ENCODE measurements around the gene NCBP3.

NCBP3 gene

GRCh38 chr17:3867106-3867505, 21.1 kb upstream of the NCBP3 start:
- Histone ChIP-seq H2BK12ac (ENCODE audit: low read length in 2 of 2) (no peak overlapping the region), H3K9me3 (ENCODE audit: control insufficient read depth, low read length) (no peaks in the 10 kb centered on the region), H3K27me3 (ENCODE audit: control insufficient read depth in 1 of 2, insufficient read depth in 1 of 2, low read length in 2 of 2) (no peaks in the 10 kb centered on the region), H4K91ac (ENCODE audit: low read length) (no peak overlapping the region), H3K4me3 (ENCODE audit: insufficient read depth in 1 of 2, low read depth in 1 of 2, low read length in 2 of 2) (no peak overlapping the region), H3K18ac (ENCODE audit: low read depth in 1 of 2, low read length in 2 of 2) (no peak overlapping the region), H3K4me2 (ENCODE audit: low read length, poor library complexity, severe bottlenecking) (no peak overlapping the region), H3K4ac (ENCODE audit: low read depth in 1 of 2, low read length in 2 of 2) (no peak overlapping the region), H3K14ac (ENCODE audit: low read length in 2 of 2) (no peak overlapping the region), H3K4me1 (ENCODE audit: control insufficient read depth, insufficient read depth, low read depth, low read length) (peaks cover 24% of the 10 kb centered on the region), H3K79me1 (replicated peaks; ENCODE audit: low read length, poor library complexity, severe bottlenecking) (no peaks in the 10 kb centered on the region), H2BK5ac (ENCODE audit: low read depth, low read length, poor library complexity, severe bottlenecking) (no peak overlapping the region), H2AFZ (ENCODE audit: low read depth, low read length) (no peak overlapping the region), H2BK120ac (ENCODE audit: low read depth, low read length) (no peak overlapping the region), H3K27ac (ENCODE audit: low read length, poor library complexity, severe bottlenecking) (no peak overlapping the region), H2BK15ac (ENCODE audit: low read depth, poor library complexity, severe bottlenecking) (no peak overlapping the region), H3K36me3 (ENCODE audit: control insufficient read depth in 1 of 2, insufficient read depth in 2 of 2, low read depth in 1 of 2, low read length in 2 of 2) (peaks cover 18 to 37% of the 10 kb centered on the region in 2 experiments), H3K23ac (ENCODE audit: low read length in 2 of 2) (no peak overlapping the region), H3K9ac (ENCODE audit: low read length) (no peak overlapping the region), H4K8ac (ENCODE audit: low read length) (no peak overlapping the region), H2AK5ac (ENCODE audit: low read length, severe bottlenecking) (no peak overlapping the region)
- 96% methylated on average over 17 of the region's 17 CpGs for WGBS
- DNase-seq, result no peak

- DNase-seq, result no peak
- Histone ChIP-seq H2AFZ (ENCODE audit: low read depth, low read length) (no peak overlapping the region), H3K23ac (ENCODE audit: low read length in 2 of 2) (no peak overlapping the region), H2BK120ac (ENCODE audit: low read depth, low read length) (no peak overlapping the region), H3K79me1 (replicated peaks; ENCODE audit: low read length, poor library complexity, severe bottlenecking) (no peaks in the 10 kb centered on the region), H3K9ac (ENCODE audit: low read length) (no peak overlapping the region), H3K36me3 (ENCODE audit: control insufficient read depth in 1 of 2, insufficient read depth in 2 of 2, low read depth in 1 of 2, low read length in 2 of 2) (peaks cover 19 to 40% of the 10 kb centered on the region in 2 experiments), H4K91ac (ENCODE audit: low read length) (no peak overlapping the region), H3K4ac (ENCODE audit: low read depth in 1 of 2, low read length in 2 of 2) (no peak overlapping the region), H3K4me1 (ENCODE audit: control insufficient read depth, insufficient read depth, low read depth, low read length) (peaks cover 24% of the 10 kb centered on the region), H2BK12ac (ENCODE audit: low read length in 2 of 2) (no peak overlapping the region), H3K4me2 (ENCODE audit: low read length, poor library complexity, severe bottlenecking) (no peak overlapping the region), H2AK5ac (ENCODE audit: low read length, severe bottlenecking) (no peak overlapping the region), H2BK15ac (ENCODE audit: low read depth, poor library complexity, severe bottlenecking) (no peak overlapping the region), H3K9me3 (ENCODE audit: control insufficient read depth, low read length) (no peaks in the 10 kb centered on the region), H3K18ac (ENCODE audit: low read depth in 1 of 2, low read length in 2 of 2) (no peak overlapping the region), H3K27ac (ENCODE audit: low read length, poor library complexity, severe bottlenecking) (no peak overlapping the region), H4K8ac (ENCODE audit: low read length) (no peak overlapping the region), H3K4me3 (ENCODE audit: insufficient read depth in 1 of 2, low read depth in 1 of 2, low read length in 2 of 2) (no peak overlapping the region), H3K27me3 (ENCODE audit: control insufficient read depth in 1 of 2, insufficient read depth in 1 of 2, low read length in 2 of 2) (no peaks in the 10 kb centered on the region), H2BK5ac (ENCODE audit: low read depth, low read length, poor library complexity, severe bottlenecking) (no peak overlapping the region), H3K14ac (ENCODE audit: low read length in 2 of 2) (no peak overlapping the region)
- 96% methylated on average over 21 of the region's 21 CpGs for WGBS
Observed at GRCh38 chr17:3866276-3866675, 20.2 kb upstream of the NCBP3 start.

- Histone ChIP-seq H4K91ac (ENCODE audit: low read length) (no peak overlapping the region), H3K79me1 (replicated peaks; ENCODE audit: low read length, poor library complexity, severe bottlenecking) (no peaks in the 10 kb centered on the region), H3K4ac (ENCODE audit: low read depth in 1 of 2, low read length in 2 of 2) (no peak overlapping the region), H3K18ac (ENCODE audit: low read depth in 1 of 2, low read length in 2 of 2) (no peak overlapping the region), H2AK5ac (ENCODE audit: low read length, severe bottlenecking) (no peak overlapping the region), H2BK15ac (ENCODE audit: low read depth, poor library complexity, severe bottlenecking) (no peak overlapping the region), H2AFZ (ENCODE audit: low read depth, low read length) (no peak overlapping the region), H3K23ac (ENCODE audit: low read length in 2 of 2) (no peak overlapping the region), H3K4me1 (ENCODE audit: control insufficient read depth, insufficient read depth, low read depth, low read length) (peaks cover 19% of the 10 kb centered on the region), H3K27ac (ENCODE audit: low read length, poor library complexity, severe bottlenecking) (no peak overlapping the region), H2BK5ac (ENCODE audit: low read depth, low read length, poor library complexity, severe bottlenecking) (no peak overlapping the region), H2BK12ac (ENCODE audit: low read length in 2 of 2) (no peak overlapping the region), H3K4me3 (ENCODE audit: insufficient read depth in 1 of 2, low read depth in 1 of 2, low read length in 2 of 2) (no peak overlapping the region), H3K27me3 (ENCODE audit: control insufficient read depth in 1 of 2, insufficient read depth in 1 of 2, low read length in 2 of 2) (no peaks in the 10 kb centered on the region), H2BK120ac (ENCODE audit: low read depth, low read length) (no peak overlapping the region), H3K36me3 (ENCODE audit: control insufficient read depth in 1 of 2, insufficient read depth in 2 of 2, low read depth in 1 of 2, low read length in 2 of 2) (peaks cover 25 to 49% of the 10 kb centered on the region in 2 experiments), H3K9ac (ENCODE audit: low read length) (no peak overlapping the region), H3K14ac (ENCODE audit: low read length in 2 of 2) (no peak overlapping the region), H4K8ac (ENCODE audit: low read length) (no peak overlapping the region), H3K9me3 (ENCODE audit: control insufficient read depth, low read length) (no peaks in the 10 kb centered on the region), H3K4me2 (ENCODE audit: low read length, poor library complexity, severe bottlenecking) (no peak overlapping the region)
- no peak for DNase-seq
- 92% methylated on average over 8 of the region's 8 CpGs for WGBS
Observed at GRCh38 chr17:3865176-3865575, 19.1 kb upstream of the NCBP3 start.

GRCh38 chr17:3864534-3864933, 18.5 kb upstream of the NCBP3 start:
- Histone ChIP-seq H3K4me3 (ENCODE audit: insufficient read depth in 1 of 2, low read depth in 1 of 2, low read length in 2 of 2) (no peak overlapping the region), H2BK120ac (ENCODE audit: low read depth, low read length) (no peak overlapping the region), H3K4me2 (ENCODE audit: low read length, poor library complexity, severe bottlenecking) (no peak overlapping the region), H3K36me3 (ENCODE audit: control insufficient read depth in 1 of 2, insufficient read depth in 2 of 2, low read depth in 1 of 2, low read length in 2 of 2) (peaks cover 27 to 50% of the 10 kb centered on the region in 2 experiments), H2BK5ac (ENCODE audit: low read depth, low read length, poor library complexity, severe bottlenecking) (no peak overlapping the region), H3K4me1 (ENCODE audit: control insufficient read depth, insufficient read depth, low read depth, low read length) (peaks cover 19% of the 10 kb centered on the region), H3K14ac (ENCODE audit: low read length in 2 of 2) (no peak overlapping the region), H3K9me3 (ENCODE audit: control insufficient read depth, low read length) (no peaks in the 10 kb centered on the region), H2AK5ac (ENCODE audit: low read length, severe bottlenecking) (peak overlapping the region; percentile 57), H3K4ac (ENCODE audit: low read depth in 1 of 2, low read length in 2 of 2) (no peak overlapping the region), H2BK12ac (ENCODE audit: low read length in 2 of 2) (no peak overlapping the region), H3K27me3 (ENCODE audit: control insufficient read depth in 1 of 2, insufficient read depth in 1 of 2, low read length in 2 of 2) (no peaks in the 10 kb centered on the region), H4K8ac (ENCODE audit: low read length) (no peak overlapping the region), H3K23ac (ENCODE audit: low read length in 2 of 2) (no peak overlapping the region), H3K18ac (ENCODE audit: low read depth in 1 of 2, low read length in 2 of 2) (no peak overlapping the region), H3K79me1 (replicated peaks; ENCODE audit: low read length, poor library complexity, severe bottlenecking) (no peaks in the 10 kb centered on the region), H3K9ac (ENCODE audit: low read length) (no peak overlapping the region), H3K27ac (ENCODE audit: low read length, poor library complexity, severe bottlenecking) (no peak overlapping the region), H2BK15ac (ENCODE audit: low read depth, poor library complexity, severe bottlenecking) (no peak overlapping the region), H2AFZ (ENCODE audit: low read depth, low read length) (no peak overlapping the region), H4K91ac (ENCODE audit: low read length) (no peak overlapping the region)
- no peak for DNase-seq
- 90% methylated on average over 10 of the region's 10 CpGs for WGBS
